ENCODE results near the gene RGS6.
"Not testable (repeated sequence)": the region's sequence is repeated elsewhere in the genome, so short reads cannot be mapped to it uniquely, and the experiment has no call there.

Gene RGS6

DNA sequence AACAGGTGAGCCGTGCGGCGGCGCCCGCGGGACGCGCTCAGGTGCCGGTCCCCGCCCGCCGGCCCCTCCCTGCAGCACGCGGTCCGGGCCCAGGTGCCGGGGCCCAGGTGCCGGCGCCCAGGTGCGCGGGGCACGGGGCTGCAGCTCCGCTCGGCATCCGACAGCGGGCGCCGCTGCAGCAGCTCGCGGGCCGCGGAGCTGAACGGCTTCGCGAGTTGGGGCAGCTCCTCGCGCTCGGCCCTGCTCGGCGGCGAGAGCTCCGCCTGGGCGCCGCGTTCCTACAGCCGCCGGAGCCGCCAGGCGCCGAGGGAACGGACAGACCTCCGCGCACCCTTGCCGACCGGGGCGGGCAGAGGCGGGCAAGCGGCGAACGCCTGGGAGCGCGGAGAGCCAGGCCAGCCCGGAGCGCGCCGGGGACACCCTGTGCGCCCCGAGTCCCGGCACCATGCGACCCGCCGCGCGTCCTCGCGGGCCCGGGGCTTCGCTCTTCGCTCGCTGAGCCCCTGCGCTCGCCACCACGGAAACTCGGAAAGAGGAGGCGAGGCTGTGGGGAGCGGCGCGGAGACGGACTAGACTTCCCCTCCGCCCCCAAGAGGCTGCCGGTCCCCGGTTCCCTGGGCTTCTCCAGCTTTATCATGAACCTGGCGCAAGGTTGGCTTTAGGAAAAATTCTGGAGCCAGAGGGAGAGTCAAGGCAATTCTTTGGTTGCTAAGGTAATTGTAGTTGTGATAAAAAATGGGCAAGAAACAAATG, at the start of gene RGS6:
TSS of gene RGS6 (plus strand) at position 201 of the 753 bp plus-strand sequence.
- DNase-seq, result no peak

DNA sequence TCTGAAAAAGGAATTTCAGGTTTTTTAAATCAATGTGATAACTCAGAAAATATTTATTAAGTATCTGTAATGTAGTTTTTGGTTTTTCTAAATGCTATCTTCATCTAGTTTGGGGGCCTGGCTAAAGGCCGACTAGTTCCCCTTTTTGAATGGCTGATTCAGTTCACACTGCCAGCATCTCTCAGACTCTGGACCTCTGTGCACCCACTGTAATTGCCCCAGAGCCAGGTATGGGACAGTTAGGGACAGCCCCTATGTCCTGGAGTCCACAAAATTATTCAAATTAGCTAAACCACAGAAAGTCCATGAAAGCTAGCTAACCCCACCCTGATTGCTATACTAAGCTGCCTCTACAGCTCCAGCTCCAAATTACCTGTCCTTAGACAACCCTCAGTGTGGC, 49.1 kb upstream of the RGS6 start:
- DNase-seq, result no peak

DNA sequence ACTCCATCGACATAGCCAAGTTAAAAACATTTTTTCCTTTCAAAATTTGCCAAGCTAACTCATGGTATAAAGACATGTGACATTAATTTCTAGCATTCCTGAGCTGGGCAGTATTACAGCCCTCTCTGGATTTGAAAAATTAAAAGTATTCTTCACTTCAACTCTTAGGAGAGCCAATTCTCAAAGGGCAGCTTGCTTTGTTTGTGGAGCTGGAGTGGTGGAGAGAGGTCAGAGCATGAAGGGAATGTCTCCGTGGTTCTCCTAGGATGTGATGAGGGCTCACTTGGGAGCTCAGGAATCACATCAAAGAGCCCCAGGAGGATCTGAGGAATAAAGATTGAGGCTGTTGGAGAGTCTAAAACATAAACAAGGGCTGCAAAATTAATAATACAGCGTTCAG, 46.9 kb upstream of the RGS6 start:
- no peak for DNase-seq

DNA sequence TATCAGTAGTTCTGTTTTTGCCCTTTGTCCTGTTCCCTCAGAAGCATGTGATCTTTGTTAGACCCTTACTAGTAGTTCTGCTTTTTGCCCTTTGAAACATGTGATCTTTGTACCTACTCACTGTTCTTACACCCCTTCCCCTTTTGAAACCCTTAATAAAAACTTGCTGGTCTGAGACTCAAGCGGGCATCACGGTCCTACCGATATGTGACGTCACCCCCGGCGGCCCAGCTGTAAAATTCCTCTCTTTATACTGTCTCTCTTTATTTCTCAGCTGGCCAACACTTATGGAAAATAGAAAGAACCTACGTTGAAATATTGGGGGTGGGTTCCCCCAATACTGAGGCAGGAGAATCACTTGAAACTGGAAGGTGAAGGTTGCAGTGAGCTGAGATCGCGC, 44.4 kb upstream of the RGS6 start:
- not testable (repeated sequence) for DNase-seq

DNA sequence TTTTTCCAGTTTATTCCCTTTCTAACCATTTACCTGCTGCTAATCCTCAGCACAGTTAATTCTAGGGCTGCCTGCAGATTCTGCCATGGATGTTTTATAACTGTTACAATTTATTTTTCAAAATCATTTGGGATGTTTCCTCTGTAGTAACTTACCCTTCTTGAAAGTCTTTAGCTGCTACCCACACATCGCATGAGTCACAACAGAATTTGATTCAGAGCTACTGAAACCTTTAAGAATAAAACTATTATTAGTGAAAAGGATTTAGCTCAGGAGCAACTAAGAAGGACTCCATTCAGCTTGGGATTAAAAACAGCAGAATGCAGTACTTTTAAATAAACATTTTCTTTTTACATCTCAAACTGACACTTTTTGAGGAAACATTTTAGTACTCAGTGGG, 41.7 kb upstream of the RGS6 start:
- DNase-seq, result no peak

DNA sequence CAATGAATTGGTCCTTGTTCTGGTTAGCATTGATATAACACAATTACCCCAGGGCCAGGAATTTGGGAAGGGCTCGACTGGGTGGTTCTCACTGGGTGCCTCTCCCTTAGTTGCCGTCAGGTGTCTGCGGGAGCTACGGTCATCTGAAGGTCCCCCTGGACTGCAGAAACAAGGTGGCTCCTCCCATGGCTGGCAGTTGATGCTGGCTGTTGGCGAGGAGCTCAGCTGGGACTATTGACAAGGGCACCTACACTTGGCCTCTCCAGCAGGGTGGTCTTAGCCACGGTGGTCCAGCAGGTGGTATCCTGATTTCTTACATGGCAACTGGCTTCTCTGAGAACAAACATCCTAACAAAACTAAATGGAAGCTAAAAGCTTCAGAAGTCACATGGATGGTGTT, 41.0 kb upstream of the RGS6 start:
- DNase-seq, result no peak

DNA sequence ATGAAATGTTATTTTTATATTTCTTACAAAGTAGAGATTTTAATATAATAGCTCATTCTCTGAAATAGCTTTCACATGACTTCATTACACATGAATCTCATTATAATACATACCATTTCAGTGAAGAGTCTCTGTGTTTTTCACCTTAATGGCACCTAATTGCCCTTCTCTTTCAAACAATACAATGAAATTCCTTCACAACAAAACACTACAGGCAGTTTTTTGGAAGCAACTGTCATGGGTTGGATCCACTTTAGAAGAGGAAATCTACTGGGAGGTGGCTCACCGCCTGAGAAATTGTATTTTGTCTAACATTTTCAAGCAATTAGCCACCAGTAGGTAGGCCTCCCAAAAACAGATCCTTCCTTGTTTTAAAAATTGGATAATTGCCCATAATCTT, 40.3 kb upstream of the RGS6 start:
- DNase-seq, result no peak

DNA sequence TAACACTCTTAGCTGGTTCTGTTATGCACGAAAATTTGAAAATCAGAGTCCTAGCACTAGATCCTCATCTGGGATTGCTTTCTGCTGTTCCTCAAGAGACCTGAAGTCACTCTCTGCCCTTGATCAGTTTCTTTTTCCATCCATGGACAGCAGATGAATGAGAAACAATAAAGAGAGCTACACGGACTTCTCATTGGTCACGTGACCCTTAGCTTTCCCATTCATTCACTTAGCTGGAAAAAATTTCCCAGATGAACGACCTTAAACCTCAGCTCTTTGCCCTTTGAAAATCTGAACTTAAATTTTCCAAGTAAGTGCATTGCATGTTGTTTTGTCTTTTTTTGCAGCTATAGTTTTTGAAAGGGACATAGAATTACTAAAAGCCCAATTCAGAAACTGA, 27.2 kb upstream of the RGS6 start:
- DNase-seq, result no peak

DNA sequence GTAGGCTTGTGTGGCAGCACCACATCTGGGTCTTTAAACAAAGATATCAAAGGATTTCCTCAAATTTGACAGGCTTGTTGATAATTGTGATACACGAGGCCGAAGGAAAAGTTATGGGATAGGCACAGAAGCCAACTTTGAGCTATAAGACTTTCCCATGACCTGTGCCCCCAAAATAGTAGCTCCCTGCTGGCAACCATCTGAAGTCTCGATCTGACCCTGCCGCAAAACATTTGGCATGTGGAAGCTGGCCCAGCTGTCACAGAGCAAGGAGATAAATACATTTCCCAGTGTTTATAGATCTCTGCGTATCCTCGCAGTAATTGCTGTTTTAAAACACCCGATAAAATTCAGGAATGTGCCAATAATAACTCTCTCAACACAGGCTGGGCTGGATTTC, 26.4 kb upstream of the RGS6 start:
- DNase-seq, result no peak

DNA sequence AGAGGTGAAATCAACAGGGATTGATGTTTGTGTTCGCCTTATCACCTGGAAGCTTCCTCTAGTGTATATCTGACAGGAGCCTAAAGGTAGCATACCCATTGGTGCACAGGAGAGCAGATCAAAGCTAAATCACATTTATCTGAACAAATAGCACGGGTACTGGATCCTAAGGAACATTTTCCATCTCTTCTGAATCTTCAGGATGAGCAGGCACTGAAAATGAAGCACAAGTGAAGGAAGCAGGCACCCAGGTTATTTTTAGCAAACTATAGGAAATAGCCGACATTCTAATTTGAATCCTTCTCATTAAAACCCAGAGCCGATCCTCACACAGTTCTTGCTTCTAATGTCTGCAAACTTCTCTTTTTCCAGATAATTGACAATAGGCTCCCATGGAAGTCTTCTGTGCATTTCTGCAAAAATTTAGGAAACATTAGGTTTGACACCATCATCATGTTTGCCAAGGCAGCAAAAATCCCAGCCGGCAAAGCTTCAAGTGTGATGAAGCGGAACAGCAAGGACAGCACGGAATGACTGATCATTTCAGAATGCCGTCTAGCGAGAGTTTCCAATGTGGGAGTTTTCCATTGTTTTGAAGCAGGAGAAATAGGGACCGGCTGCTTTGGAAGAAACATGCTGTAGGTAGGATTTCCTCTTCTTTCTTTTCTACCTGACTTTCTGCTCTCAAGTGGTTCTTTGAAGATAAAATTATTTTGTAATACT, 24.3 kb upstream of the RGS6 start:
- no peak for DNase-seq

DNA sequence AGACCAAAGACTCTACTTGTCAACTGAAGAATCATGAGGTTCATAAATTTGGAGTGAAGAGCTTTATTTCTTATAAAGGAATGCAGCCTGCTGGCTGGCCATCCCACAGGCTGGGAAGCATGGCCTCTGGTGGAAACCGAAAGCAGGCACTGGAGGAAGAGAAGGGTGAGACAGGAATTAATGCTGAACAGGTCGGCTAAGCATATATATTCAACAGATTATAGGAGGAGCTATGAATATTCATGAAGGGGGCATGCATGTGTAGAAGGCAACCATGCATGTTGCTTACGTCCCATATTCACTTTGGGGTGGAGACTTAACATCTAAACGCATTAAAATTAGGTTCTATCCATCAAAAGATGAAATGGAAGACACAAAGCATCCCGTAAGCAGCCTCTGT, 20.6 kb upstream of the RGS6 start:
- no peak for DNase-seq

DNA sequence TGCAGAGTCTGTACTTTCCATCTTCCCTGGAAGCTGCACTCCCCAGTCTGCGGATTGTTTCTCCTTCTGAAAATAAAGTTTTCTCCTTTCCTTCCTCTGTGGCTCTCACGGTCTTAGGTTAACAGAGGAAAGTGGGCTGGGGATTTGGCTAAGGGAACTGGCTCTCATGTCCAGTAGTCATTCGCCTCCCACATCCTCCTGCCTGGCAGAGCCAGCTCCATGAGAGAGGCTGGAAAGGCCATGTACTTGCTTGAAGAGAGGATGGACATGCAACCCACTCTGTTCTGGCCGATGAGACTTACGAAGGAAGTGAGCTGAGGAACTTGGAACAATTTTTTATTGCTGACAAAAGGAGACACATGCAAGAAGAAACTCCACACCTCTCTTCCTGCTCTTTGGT, 18.9 kb upstream of the RGS6 start:
- DNase-seq, result no peak

DNA sequence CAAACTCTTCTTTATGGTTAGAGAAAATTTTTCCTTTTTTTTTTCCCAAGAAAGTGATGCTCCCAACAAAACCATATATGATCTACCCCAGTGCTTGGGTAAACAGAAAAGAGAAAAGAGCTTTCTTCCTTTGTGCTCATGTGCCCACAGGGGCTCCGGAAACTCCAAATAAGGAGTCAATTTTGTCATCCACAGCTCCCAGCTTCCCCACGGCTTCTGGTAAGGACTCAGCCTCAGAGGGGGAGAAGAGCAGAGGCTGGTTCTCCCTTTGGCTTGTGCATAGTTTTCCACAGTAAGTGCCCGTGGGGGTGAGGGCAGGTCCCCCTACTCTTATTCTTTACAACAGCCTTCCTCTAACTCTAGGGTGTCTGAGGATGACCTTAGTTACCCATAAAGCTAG, 13.3 kb upstream of the RGS6 start:
- no peak for DNase-seq

DNA sequence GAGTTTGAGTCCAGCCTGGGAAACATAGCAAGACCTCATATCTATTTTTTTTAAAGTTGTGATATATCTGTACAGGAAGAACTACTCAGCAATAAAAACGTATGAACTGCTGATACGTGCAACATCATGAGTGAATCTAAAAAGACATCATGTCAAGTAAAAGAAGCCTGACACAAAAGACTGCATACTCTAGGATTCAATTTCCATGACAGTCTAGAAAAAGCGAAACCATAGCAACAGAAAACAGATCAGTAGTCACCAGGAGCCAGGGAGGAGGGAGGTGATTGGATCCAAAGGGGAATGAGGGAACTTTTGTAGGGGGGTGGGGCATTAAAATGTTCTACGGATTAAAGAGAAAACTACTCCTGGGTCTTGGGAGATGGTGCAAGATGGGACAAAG, 8.7 kb upstream of the RGS6 start:
- no peak for DNase-seq

DNA sequence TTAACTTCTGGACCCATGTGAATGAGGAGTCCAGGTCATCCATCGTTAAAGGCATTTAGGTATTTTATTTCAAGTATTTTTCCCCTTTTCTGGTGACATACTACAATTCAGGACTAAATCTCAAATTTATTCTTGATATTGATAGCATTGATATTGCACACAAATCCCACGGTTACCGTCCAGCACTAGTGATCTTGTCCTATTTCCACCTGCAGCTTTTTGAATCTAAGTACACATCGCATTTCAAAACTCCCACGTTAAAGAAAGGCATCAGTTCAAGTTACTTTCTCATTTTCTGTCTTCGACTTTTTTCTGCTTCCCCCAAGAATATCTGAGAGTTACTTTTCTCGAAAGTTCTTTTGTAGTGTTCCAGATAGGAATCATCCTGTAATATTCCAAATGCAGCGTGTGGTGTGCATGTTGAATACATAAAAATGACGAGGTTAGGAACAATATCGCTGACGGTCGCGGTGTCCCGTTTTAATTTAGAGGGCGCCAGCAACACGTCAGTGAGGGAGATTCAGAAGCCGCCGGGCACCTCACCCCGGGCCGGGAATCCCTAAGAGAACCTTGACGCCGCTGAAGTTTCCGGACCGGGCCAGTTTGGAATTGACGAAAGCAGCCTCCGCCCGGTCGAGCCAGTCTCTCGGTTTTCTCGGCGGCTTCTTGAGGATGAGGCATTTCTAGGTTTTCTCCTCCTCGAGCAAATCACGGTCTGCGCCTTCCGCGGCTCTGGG, 569 bp upstream of the RGS6 start:
- no peak for DNase-seq

DNA sequence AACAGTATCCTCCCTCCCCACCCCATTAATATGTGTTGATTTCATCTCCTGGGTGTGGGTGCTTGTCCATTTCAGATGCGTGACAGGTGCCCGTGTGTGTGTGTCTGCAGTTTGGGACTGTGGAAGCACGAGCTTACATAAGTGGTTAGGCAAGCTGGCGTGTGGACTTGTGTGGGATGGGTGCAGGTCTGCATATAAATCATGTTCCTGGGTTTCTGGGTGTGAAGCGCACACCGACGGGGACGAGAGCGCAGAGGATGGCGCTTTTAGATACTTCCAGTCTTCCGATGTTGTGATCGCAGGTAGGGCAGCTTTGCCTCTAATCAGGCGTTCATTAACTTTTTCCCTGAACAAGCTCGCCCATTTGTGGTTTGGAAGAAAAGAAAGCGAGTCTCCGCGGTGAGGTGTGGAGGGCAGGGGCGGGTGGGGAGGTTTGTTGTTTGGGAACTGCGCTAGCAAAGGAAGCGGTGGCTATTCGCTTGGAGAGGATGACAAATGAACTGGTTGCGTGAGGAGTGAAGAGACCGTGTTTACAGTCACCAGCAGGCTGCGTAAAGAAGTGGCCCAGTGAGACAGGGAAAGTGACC, 865 bp downstream of the RGS6 start:
- no peak for DNase-seq

DNA sequence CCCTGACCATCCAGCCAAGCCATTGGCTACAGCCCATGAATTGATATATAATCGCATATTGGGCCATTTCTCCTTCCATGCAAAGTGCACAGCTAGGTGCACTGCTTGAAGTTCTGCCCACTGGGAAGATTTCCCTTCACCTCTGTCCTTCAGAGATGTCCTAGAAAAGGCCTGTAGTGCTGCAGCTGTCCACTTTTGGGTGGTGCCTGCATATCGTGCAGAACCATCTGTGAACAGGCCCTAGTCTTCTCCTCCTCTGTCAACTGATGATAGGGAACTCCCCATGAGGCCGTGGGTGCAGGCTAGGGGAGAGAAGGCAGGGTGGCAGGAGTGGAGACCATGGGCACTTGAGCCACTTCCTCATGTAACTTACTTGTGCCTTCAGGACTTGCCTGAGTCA, 6.0 kb downstream of the RGS6 start:
- not testable (repeated sequence) for DNase-seq

DNA sequence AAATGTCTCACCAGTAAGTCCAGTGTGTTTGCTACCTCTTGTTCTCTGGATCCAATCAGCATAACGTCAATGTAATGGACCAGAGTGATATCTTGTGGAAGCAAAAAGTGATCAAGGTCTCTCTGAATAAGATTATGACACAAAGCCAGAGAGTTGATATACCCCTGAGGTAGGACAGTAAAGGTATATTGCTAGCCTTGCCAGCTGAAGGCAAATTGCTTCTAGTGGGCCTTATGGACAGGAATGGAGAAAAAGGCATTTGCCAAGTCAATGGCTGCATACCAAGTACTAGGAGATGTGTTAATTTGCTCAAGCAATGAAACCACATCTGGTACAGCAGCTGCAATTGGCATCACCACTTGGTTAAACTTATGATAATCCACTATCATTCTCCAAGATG, 7.1 kb downstream of the RGS6 start:
- DNase-seq, result not testable (repeated sequence)

DNA sequence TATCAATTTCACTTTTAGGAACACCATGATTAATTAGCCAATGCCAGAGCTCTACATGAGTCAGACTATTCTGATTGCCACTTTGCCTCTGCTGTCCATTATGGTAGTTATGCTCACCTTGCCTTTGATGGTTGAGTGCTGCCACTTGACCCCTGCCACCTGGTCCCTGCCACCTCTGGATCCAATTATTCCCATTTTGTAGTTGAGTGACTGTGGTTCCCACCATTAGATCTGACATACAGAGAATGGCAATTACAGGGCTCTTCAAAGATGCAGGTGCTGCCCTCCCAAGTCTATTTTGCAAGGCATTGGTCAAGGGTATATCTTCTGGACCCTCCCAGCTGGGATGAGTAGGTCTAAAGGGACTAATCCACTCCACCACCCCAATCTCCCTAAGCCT, 8.3 kb downstream of the RGS6 start:
- DNase-seq, result not testable (repeated sequence)

DNA sequence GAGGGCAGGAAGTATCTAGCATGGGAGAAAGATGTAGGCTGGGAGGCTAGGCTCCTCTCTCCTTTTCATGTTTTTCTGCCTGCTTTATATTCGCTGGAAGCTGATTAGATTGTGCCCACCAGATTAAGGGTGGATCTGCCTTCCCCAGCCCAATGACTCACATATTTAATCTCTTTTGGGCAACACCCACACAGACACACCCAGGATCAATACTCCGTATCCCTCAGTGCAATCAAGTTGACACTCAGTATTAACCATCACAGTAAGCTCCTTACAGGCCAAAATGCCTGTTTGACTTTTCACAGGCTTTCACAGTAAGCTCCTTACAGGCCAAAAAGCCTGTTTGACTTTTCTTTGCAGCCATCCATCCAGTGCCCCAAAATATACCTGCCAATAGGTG, 9.4 kb downstream of the RGS6 start:
- DNase-seq, result not testable (repeated sequence)

DNA sequence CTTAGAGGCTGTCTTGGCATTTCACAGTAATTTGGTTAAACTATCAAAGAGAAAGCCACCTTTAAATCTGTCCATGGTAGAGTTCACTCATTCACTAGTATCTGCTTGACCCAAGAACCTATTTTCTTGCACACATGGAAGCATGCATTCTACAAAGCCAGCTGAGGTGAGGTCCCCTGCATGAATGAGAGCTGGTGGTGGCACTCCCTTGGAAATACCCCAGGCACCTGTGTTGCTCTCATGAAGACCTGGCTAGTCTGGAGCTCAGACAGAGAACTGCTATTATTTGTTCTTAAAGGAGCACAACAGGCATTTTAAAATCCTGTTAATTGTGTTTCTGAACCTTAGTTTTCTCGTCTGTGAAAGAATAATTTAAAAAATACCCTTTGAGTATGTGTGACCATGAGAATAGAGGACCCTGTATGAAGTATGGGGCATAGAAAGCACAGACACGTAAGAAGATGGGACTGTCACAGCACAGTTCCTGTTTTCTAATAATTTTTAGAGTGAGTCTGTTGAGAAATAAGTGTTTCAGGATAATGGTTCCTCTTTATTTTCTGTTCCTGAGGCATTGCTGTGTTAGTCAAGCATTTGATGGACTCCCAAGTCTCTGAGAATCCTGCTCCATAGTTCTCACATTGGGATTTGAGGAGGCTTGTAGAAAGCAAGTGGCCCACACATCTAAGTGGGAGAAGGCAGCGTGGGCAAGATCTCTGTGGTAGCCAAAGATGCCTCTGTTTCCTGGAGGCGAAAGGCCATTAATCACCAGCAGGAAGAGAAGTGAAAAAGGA, 10.9 kb downstream of the RGS6 start:
- DNase-seq, result peak in 1 of 2 experiments; percentile 12

DNA sequence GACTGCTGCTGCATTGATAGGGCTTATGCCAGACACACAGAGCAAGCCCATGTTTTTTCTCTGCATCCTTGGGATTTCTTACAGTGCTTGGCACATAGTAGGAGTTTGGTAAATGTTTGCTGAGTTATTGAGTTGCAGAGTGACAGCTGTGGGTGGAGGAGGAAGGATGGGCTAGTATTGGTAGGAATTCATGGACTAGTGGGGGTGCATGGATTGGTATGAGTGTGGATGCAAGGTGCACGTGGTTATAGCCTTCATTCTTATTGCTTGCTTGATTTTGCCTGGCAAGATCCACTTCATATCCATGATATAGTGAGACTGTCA, 11.4 kb downstream of the RGS6 start:
- DNase-seq, result no peak

DNA sequence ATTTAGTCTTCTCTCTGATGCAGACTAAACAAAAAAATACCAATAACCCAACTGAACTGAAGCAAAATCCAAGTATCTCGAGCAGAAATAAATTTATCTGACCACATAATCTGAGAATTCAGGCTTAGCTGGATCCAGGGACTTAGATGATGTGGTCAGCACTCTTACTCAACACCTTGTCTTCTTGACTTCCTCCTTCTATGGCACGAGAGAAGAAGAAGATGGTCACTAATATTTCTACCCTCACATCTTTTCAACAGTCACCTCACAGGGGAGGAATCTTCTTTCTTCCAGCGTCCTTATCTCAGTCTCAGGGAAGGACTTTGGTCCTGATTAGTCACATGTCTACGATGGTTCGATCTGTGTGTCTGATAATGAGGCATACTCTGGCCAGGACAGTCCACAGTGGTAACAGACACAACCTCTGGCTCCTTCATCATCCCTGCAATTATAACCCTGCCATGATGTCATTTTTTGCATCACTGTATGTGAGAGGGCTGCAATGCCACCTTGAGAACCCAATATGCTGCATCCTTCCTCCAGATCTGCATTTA, 15.8 kb downstream of the RGS6 start:
- no peak for DNase-seq

Measured in AML-193 (cell line).